SK-N-SH (cell line): ENCODE data around the gene THUMPD3. TPM values are rescaled to one million over a fixed set of nuclear protein-coding genes. Genes with fewer than 3 reads are reported as not detected.

Experiments used
- CTCF ChIA-PET: fragments of 300-600, 350-600 bp; formaldehyde crosslinking; extraction: SDS; loops from one replicate; lab custom pipeline; 2021; lab: Yijun Ruan, JAX
- POLR2A ChIA-PET: fragments of 350-600 bp; sonication (Branson Sonifier 250); formaldehyde crosslinking; extraction: SDS; loops from one replicate; lab custom pipeline; 2020; ENCODE audit warnings: antibody characterized with exemption, inconsistent platforms; lab: Yijun Ruan, JAX
- DNase-seq: peaks from one replicate; pipeline ENCODE4 v3.0.0; 2012
- H2AFZ ChIP-seq: fragments of 200-600 bp; sonication (generic); 2 replicates; pipeline ENCODE4 v1.8.1; 2016; ENCODE audit warnings: antibody characterized with exemption, mild to moderate bottlenecking, low read depth
- H3F3A ChIP-seq: fragments of 200-600 bp; sonication (generic); replicated peaks from 2 replicates; pipeline ENCODE3; 2016; ENCODE audit warnings: antibody characterized with exemption, mild to moderate bottlenecking; ENCODE audit not compliant: insufficient read depth
- H3K27ac ChIP-seq, 2 experiments: fragments of 200-500 bp in 1 of 2; fragments of 200-600 bp in 1 of 2; sonication (Bioruptor generic) in 1 of 2; sonication (generic), shearing (Covaris generic) in 1 of 2; 2 replicates each; pipeline versions ENCODE4 v1.5.1 to v1.6.1; 2014 to 2016; ENCODE audit warnings: low read depth in 2 of 2, inconsistent platforms in 1 of 2, low read length in 1 of 2, mild to moderate bottlenecking in 1 of 2, mixed read lengths in 1 of 2
- H3K27me3 ChIP-seq: fragments of 200-600 bp; sonication (generic), shearing (Covaris generic); 2 replicates; pipeline ENCODE4 v1.6.1; 2016; ENCODE audit warnings: mixed run types; ENCODE audit not compliant: insufficient read depth
- H3K36me3 ChIP-seq, 2 experiments: fragments of 200-500 bp in 1 of 2; fragments of 200-600 bp in 1 of 2; sonication (Bioruptor generic) in 1 of 2; sonication (generic) in 1 of 2; replicated peaks in 1 of 2; 2 replicates each; pipeline versions ENCODE3 to v1.5.1; 2014 to 2016; ENCODE audit warnings: low read length in 1 of 2, mild to moderate bottlenecking in 1 of 2; ENCODE audit not compliant: insufficient read depth in 2 of 2, control insufficient read depth in 1 of 2
- H3K4me1 ChIP-seq, 2 experiments: fragments of 200-500 bp in 1 of 2; fragments of 200-600 bp in 1 of 2; sonication (Bioruptor generic) in 1 of 2; sonication (generic), shearing (Covaris generic) in 1 of 2; 2 replicates each; pipeline versions ENCODE4 v1.5.1 to v1.6.1; 2014 to 2016; ENCODE audit warnings: low read depth in 1 of 2, low read length in 1 of 2, mixed run types in 1 of 2; ENCODE audit not compliant: insufficient read depth in 2 of 2, control insufficient read depth in 1 of 2
- H3K4me2 ChIP-seq: fragments of 200-600 bp; sonication (generic), shearing (Covaris generic); 2 replicates; pipeline ENCODE4 v1.6.1; 2017; ENCODE audit warnings: mixed run types
- H3K4me3 ChIP-seq, 2 experiments: fragments of 200-500 bp in 1 of 2; fragments of 200-600 bp in 1 of 2; sonication (Bioruptor generic) in 1 of 2; sonication (generic), shearing (Covaris generic) in 1 of 2; 2 replicates each; pipeline versions ENCODE4 v1.5.1 to v1.8.1; 2014 to 2016; ENCODE audit warnings: low read depth in 2 of 2, inconsistent platforms in 1 of 2, low read length in 1 of 2, mild to moderate bottlenecking in 1 of 2, mixed read lengths in 1 of 2, moderate library complexity in 1 of 2
- H3K79me2 ChIP-seq: fragments of 200-600 bp; sonication (generic); 2 replicates; pipeline ENCODE4 v1.8.1; 2017; ENCODE audit warnings: mild to moderate bottlenecking; ENCODE audit not compliant: insufficient read depth
- H3K9ac ChIP-seq: fragments of 200-600 bp; sonication (generic); 2 replicates; pipeline ENCODE4 v1.6.1; 2017; ENCODE audit warnings: mixed run types
- H3K9me2 ChIP-seq: fragments of 200-600 bp; sonication (generic); 2 replicates; pipeline ENCODE4 v1.6.1; 2017; ENCODE audit warnings: mixed run types
- H3K9me3 ChIP-seq: fragments of 200-600 bp; sonication (generic); 2 replicates; pipeline ENCODE4 v1.6.1; 2017; ENCODE audit warnings: mixed run types, mild to moderate bottlenecking, moderate library complexity
- H4K20me1 ChIP-seq: fragments of 200-600 bp; sonication (generic); 2 replicates; pipeline ENCODE4 v1.6.1; 2017; ENCODE audit warnings: mild to moderate bottlenecking, mixed run types; ENCODE audit not compliant: insufficient read depth
- FOSL2 ChIP-seq: IDR thresholded peaks from 2 replicates; pipeline ENCODE4 v1.4.0; 2012; ENCODE audit warnings: low read depth, mild to moderate bottlenecking, moderate library complexity, borderline replicate concordance
- RFX5 ChIP-seq: IDR thresholded peaks from 2 replicates; pipeline ENCODE4 v1.6.1; 2012; ENCODE audit warnings: mild to moderate bottlenecking, improper control_type of control experiment, low read length
- SIN3A ChIP-seq: IDR thresholded peaks from 2 replicates; pipeline ENCODE4 v1.6.1; 2012; ENCODE audit warnings: low read depth, mild to moderate bottlenecking, low read length, moderate library complexity, borderline replicate concordance
- TAF1 ChIP-seq: IDR thresholded peaks from 2 replicates; pipeline ENCODE4 v1.6.1; 2012; ENCODE audit warnings: low read depth, mild to moderate bottlenecking, low read length, moderate library complexity, borderline replicate concordance
- TCF12 ChIP-seq: IDR thresholded peaks from 2 replicates; pipeline ENCODE4 v1.4.0; 2012
- WGBS: methylation state at CpG from one replicate; pipeline ENCODE4 v1.1.6; 2017; ENCODE audit warnings: low lambda C conversion rate; 5-methylcytosine and 5-hydroxymethylcytosine counted together
- polyA plus RNA-seq, 3 experiments: library from polyadenylated mRNA; depleted of rRNA; stranded (reverse); fragments of >200 nt; gene quantifications; 2 replicates each; pipeline ENCODE4 v1.2.3, GENCODE V29; 2012

THUMPD3 gene
- polyA plus RNA-seq, 1 of the 3 experiments (the other 2 are of a cell fraction), result 27.1 TPM

- Histone ChIP-seq H3K4me3 (no peak overlapping the region), H4K20me1 (peaks cover 50% of the 10 kb centered on the region), H2AFZ (no peak overlapping the region), H3K4me2 (no peak overlapping the region), H3K79me2 (peaks cover 100% of the 10 kb centered on the region), H3K27me3 (no peaks in the 10 kb centered on the region), H3K9me2 (no peaks in the 10 kb centered on the region), H3K27ac (no peak overlapping the region), H3K4me1 (peaks cover 0 to 7% of the 10 kb centered on the region in 2 experiments; a peak in 2 of 4 replicates), H3K9ac (no peak overlapping the region), H3F3A (peaks cover 12% of the 10 kb centered on the region), H3K36me3 (peaks cover 96 to 98% of the 10 kb centered on the region in 2 experiments), H3K9me3 (no peaks in the 10 kb centered on the region)
- POLR2A ChIA-PET, result no interaction called here
- CTCF ChIA-PET, result no interaction called here
- WGBS, result 82% methylated on average over 3 of the region's 3 CpGs
- TF ChIP-seq TAF1 (no peak), FOSL2 (no peak), TCF12 (no peak), SIN3A (no peak), RFX5 (no peak)
- no peak for DNase-seq
These were observed 72.5 kb downstream of the THUMPD3 start for GRCh38 chr3:9435316-9435715.

Other genes with a start within 250 kb of the THUMPD3 start
- 2.8 and 3.0 TPM in 2 replicates for gene SRGAP3, start 113.4 kb upstream of the THUMPD3 start, polyA plus RNA-seq (2012; rRNA removed)
- 32.3 and 39.5 TPM in 2 replicates for gene SETD5, start 34.6 kb downstream of the THUMPD3 start, polyA plus RNA-seq (2012; rRNA removed)
- gene LHFPL4, start 190.8 kb downstream of the THUMPD3 start, polyA plus RNA-seq (2012; rRNA removed), result 0.39 and 0.91 TPM in 2 replicates